DND-41 (cell line): ENCODE results near the gene HLCS.

Source experiments
- ATAC-seq: fragments of 200-7000 bp; cut with Tn5 transposase; 3 replicates; pipeline ENCODE4 v1.9.1; 2021; ENCODE audit warnings: low read depth; ENCODE audit not compliant: insufficient read depth
- DNase-seq: peaks from one replicate; pipeline ENCODE4 v3.0.0-alpha.2; 2020
- H2AFZ ChIP-seq: 2 replicates; pipeline ENCODE4 v1.6.0; 2012; ENCODE audit warnings: low read depth, low read length
- H3K27ac ChIP-seq: 2 replicates; pipeline ENCODE4 v1.5.1; 2012; ENCODE audit warnings: low read length, inconsistent platforms
- H3K27me3 ChIP-seq: fragments of 200-600 bp; sonication (generic); 2 replicates; pipeline ENCODE4 v1.6.0; 2012; ENCODE audit warnings: low read length, mild to moderate bottlenecking, inconsistent platforms; ENCODE audit not compliant: insufficient read depth, poor library complexity
- H3K36me3 ChIP-seq: 2 replicates; pipeline ENCODE4 v1.5.1; 2012; ENCODE audit warnings: low read length, inconsistent platforms; ENCODE audit not compliant: insufficient read depth
- H3K4me1 ChIP-seq: 2 replicates; pipeline ENCODE4 v1.5.1; 2012; ENCODE audit warnings: mild to moderate bottlenecking, low read length; ENCODE audit not compliant: insufficient read depth
- H3K4me2 ChIP-seq: 2 replicates; pipeline ENCODE4 v1.6.0; 2012; ENCODE audit warnings: mild to moderate bottlenecking, moderate library complexity, low read length, inconsistent platforms; ENCODE audit not compliant: insufficient read depth
- H3K4me3 ChIP-seq, 2 experiments: fragments of 200-600 bp in 1 of 2; shearing (Covaris generic) in 1 of 2; 2 replicates each; pipeline ENCODE4 v1.5.1; 2012 to 2016; ENCODE audit warnings: inconsistent platforms in 2 of 2, low read length in 2 of 2, mild to moderate bottlenecking in 2 of 2, low read depth in 1 of 2, moderate library complexity in 1 of 2
- H3K79me2 ChIP-seq: 2 replicates; pipeline ENCODE4 v1.6.0; 2012; ENCODE audit warnings: low read length, inconsistent platforms; ENCODE audit not compliant: insufficient read depth
- H3K9ac ChIP-seq: 2 replicates; pipeline ENCODE4 v1.6.0; 2012; ENCODE audit warnings: low read depth, mild to moderate bottlenecking, inconsistent platforms, low read length, moderate library complexity
- H3K9me3 ChIP-seq: 2 replicates; pipeline ENCODE4 v1.5.1; 2012; ENCODE audit warnings: low read length, moderate library complexity, mild to moderate bottlenecking, inconsistent platforms; ENCODE audit not compliant: insufficient read depth, severe bottlenecking
- H4K20me1 ChIP-seq: 2 replicates; pipeline ENCODE4 v1.6.0; 2012; ENCODE audit warnings: low read length; ENCODE audit not compliant: insufficient read depth
- CTCF ChIP-seq: IDR thresholded peaks from 2 replicates; pipeline ENCODE4 v1.5.1; 2012; ENCODE audit warnings: borderline replicate concordance, low read length, moderate library complexity, mild to moderate bottlenecking; ENCODE audit not compliant: poor library complexity, severe bottlenecking; ENCODE audit errors: extremely low read depth
- EZH2 ChIP-seq: IDR thresholded peaks from 3 replicates; pipeline ENCODE4 v1.6.1; 2012; ENCODE audit warnings: borderline replicate concordance, low read depth, mild to moderate bottlenecking, moderate library complexity, low read length, inconsistent platforms; ENCODE audit not compliant: severe bottlenecking

HLCS gene

GRCh38 chr21:36790616-36791015, 175.9 kb downstream of the HLCS start:
- no peaks in the 10 kb centered on the region for H3K9me3 ChIP-seq
- H3K4me3 ChIP-seq, result no peak overlapping the region
- no peaks in the 10 kb centered on the region for H3K27me3 ChIP-seq
- DNase-seq (no peak), ATAC-seq (no peak)
- H3K79me2 ChIP-seq, result no peaks in the 10 kb centered on the region
- peaks cover 4% of the 10 kb centered on the region; the same call in 1 of the 2 replicates for H4K20me1 ChIP-seq
- no peak overlapping the region for H3K9ac ChIP-seq
- H3K36me3 ChIP-seq, result no peaks in the 10 kb centered on the region
- H2AFZ ChIP-seq, result no peak overlapping the region
- no peak overlapping the region for H3K4me2 ChIP-seq
- no peaks in the 10 kb centered on the region for H3K4me1 ChIP-seq
- no peak for TF ChIP-seq EZH2
- TF ChIP-seq CTCF, result no peak
- no peak overlapping the region for H3K27ac ChIP-seq

- H3K9ac ChIP-seq, result no peak overlapping the region
Observed at GRCh38 chr21:36788120-36788638, 178.3 kb downstream of the HLCS start.

GRCh38 chr21:36786186-36786585, 180.3 kb downstream of the HLCS start:
- Histone ChIP-seq H3K9ac (no peak overlapping the region), H3K4me2 (no peak overlapping the region), H3K27me3 (no peaks in the 10 kb centered on the region), H3K79me2 (no peaks in the 10 kb centered on the region), H3K9me3 (no peaks in the 10 kb centered on the region), H3K4me3 (no peak overlapping the region), H4K20me1 (peaks cover 4% of the 10 kb centered on the region; the same call in 1 of the 2 replicates), H3K27ac (no peak overlapping the region), H3K4me1 (no peaks in the 10 kb centered on the region), H2AFZ (no peak overlapping the region), H3K36me3 (no peaks in the 10 kb centered on the region)
- no peak for DNase-seq
- no peak for ATAC-seq
- TF ChIP-seq EZH2 (no peak), CTCF (no peak)

More at GRCh38 chr21:36788120-36788638, 178.3 kb downstream of the HLCS start:
- H3K27ac ChIP-seq, result no peak overlapping the region
- H2AFZ ChIP-seq, result no peak overlapping the region
- no peak overlapping the region for H3K4me3 ChIP-seq
- TF ChIP-seq CTCF (no peak), EZH2 (no peak)
- no peaks in the 10 kb centered on the region for H3K36me3 ChIP-seq
- no peak overlapping the region for H3K4me2 ChIP-seq
- ATAC-seq (no peak), DNase-seq (no peak)
- H3K9me3 ChIP-seq, result no peaks in the 10 kb centered on the region
- peaks cover 4% of the 10 kb centered on the region; the same call in 1 of the 2 replicates for H4K20me1 ChIP-seq
- no peaks in the 10 kb centered on the region for H3K79me2 ChIP-seq
- H3K27me3 ChIP-seq, result no peaks in the 10 kb centered on the region
- no peaks in the 10 kb centered on the region for H3K4me1 ChIP-seq

GRCh38 chr21:36785615-36786014, 180.9 kb downstream of the HLCS start:
- no peaks in the 10 kb centered on the region for H3K36me3 ChIP-seq
- H3K27me3 ChIP-seq, result no peaks in the 10 kb centered on the region
- H3K79me2 ChIP-seq, result no peaks in the 10 kb centered on the region
- no peak overlapping the region for H3K4me2 ChIP-seq
- no peak overlapping the region for H2AFZ ChIP-seq
- H3K9ac ChIP-seq, result no peak overlapping the region
- no peak for TF ChIP-seq EZH2
- no peak for TF ChIP-seq CTCF
- H4K20me1 ChIP-seq, result peaks cover 4% of the 10 kb centered on the region; the same call in 1 of the 2 replicates
- H3K4me1 ChIP-seq, result no peaks in the 10 kb centered on the region
- no peak for DNase-seq
- no peak for ATAC-seq
- H3K9me3 ChIP-seq, result no peaks in the 10 kb centered on the region
- no peak overlapping the region for H3K4me3 ChIP-seq
- H3K27ac ChIP-seq, result no peak overlapping the region
